HL-60 (cell line): ENCODE measurements around the gene TRABD2B.

Source experiments
- DNase-seq, 2 experiments: peaks; one replicate each; pipeline ENCODE4 v3.0.0-alpha.2; 2010 to 2020; ENCODE audit warnings: low read depth in 1 of 2, low spot score in 1 of 2
- H3K27ac ChIP-seq: fragments of 250-450 bp; sonication (Bioruptor Pico); replicated peaks from 2 replicates; pipeline ENCODE4 v1.5.1; 2020; ENCODE audit warnings: mild to moderate bottlenecking, moderate library complexity
- H3K27me3 ChIP-seq: fragments of 250-450 bp; sonication (Bioruptor Pico); 2 replicates; pipeline ENCODE4 v1.5.1; 2021; ENCODE audit warnings: mild to moderate bottlenecking, moderate library complexity; ENCODE audit not compliant: insufficient read depth, poor library complexity, severe bottlenecking
- H3K4me3 ChIP-seq: replicated peaks from 2 replicates; pipeline ENCODE4 v1.5.1; 2011; ENCODE audit warnings: mild to moderate bottlenecking, control low read depth, low read length; ENCODE audit not compliant: insufficient read depth
- CTCF ChIP-seq: IDR thresholded peaks from one replicate; pipeline ENCODE4 v1.5.1; 2011; ENCODE audit warnings: low read length, control low read depth, inconsistent platforms; ENCODE audit not compliant: insufficient read depth
- GABPA ChIP-seq: IDR thresholded peaks from 2 replicates; pipeline ENCODE4 v1.6.1; 2012; ENCODE audit warnings: low read depth
- POLR2AphosphoS5 ChIP-seq: IDR thresholded peaks from 2 replicates; pipeline ENCODE4 v1.6.1; 2012; ENCODE audit warnings: low read depth
- REST ChIP-seq: IDR thresholded peaks from 2 replicates; pipeline ENCODE4 v1.6.1; 2012; ENCODE audit warnings: low read depth; ENCODE audit not compliant: insufficient replicate concordance
- SPI1 ChIP-seq: IDR thresholded peaks from 2 replicates; pipeline ENCODE4 v1.6.1; 2012; ENCODE audit warnings: low read depth, mild to moderate bottlenecking, borderline replicate concordance

The TRABD2B gene

GRCh38 chr1:47794530-47794929 lies 202.7 kb downstream of the TRABD2B start:
- no peak for TF ChIP-seq GABPA
- no peak for TF ChIP-seq REST
- no peak for TF ChIP-seq POLR2AphosphoS5
- TF ChIP-seq CTCF: no peak
- TF ChIP-seq SPI1: no peak
- no peak overlapping the region for H3K4me3 ChIP-seq

GRCh38 chr1:47794081-47794480 lies 203.1 kb downstream of the TRABD2B start:
- H3K4me3 ChIP-seq: no peak overlapping the region
- H3K27me3 ChIP-seq: no peaks in the 10 kb centered on the region
- TF ChIP-seq SPI1: no peak
- no peak for TF ChIP-seq REST
- TF ChIP-seq GABPA: no peak
- TF ChIP-seq POLR2AphosphoS5: no peak
- TF ChIP-seq CTCF: no peak
- no peak for DNase-seq
- H3K27ac ChIP-seq: no peak overlapping the region

More at GRCh38 chr1:47794530-47794929, 202.7 kb downstream of the TRABD2B start:
- Histone ChIP-seq H3K27ac (no peak overlapping the region), H3K27me3 (no peaks in the 10 kb centered on the region)
- no peak for DNase-seq

- no peak overlapping the region for H3K4me3 ChIP-seq
- no peak for DNase-seq
- H3K27ac ChIP-seq: no peak overlapping the region
- TF ChIP-seq CTCF (no peak), GABPA (no peak), REST (no peak), SPI1 (no peak), POLR2AphosphoS5 (no peak)
- no peaks in the 10 kb centered on the region for H3K27me3 ChIP-seq
These were observed 203.6 kb downstream of the TRABD2B start for GRCh38 chr1:47793563-47793962.
